PFSK-1 (cell line): ENCODE measurements around the gene NOL4L.

ENCODE experiments used
- TAF1 ChIP-seq: IDR thresholded peaks from 2 replicates; pipeline ENCODE4 v1.6.1; 2012; ENCODE audit warnings: low read length, control low read depth, borderline replicate concordance; ENCODE audit not compliant: insufficient read depth
- TF ChIP-seq, protein P1 (sequence below), 2 experiments: IDR thresholded peaks; 2 replicates each; pipeline versions ENCODE4 v1.6.1 to v1.8.0; 2011 to 2012; ENCODE audit warnings: low read depth in 2 of 2, low read length in 2 of 2, control low read depth in 1 of 2, inconsistent platforms in 1 of 2, mild to moderate bottlenecking in 1 of 2, moderate library complexity in 1 of 2; ENCODE audit not compliant: insufficient read depth in 1 of 2

DNA sequence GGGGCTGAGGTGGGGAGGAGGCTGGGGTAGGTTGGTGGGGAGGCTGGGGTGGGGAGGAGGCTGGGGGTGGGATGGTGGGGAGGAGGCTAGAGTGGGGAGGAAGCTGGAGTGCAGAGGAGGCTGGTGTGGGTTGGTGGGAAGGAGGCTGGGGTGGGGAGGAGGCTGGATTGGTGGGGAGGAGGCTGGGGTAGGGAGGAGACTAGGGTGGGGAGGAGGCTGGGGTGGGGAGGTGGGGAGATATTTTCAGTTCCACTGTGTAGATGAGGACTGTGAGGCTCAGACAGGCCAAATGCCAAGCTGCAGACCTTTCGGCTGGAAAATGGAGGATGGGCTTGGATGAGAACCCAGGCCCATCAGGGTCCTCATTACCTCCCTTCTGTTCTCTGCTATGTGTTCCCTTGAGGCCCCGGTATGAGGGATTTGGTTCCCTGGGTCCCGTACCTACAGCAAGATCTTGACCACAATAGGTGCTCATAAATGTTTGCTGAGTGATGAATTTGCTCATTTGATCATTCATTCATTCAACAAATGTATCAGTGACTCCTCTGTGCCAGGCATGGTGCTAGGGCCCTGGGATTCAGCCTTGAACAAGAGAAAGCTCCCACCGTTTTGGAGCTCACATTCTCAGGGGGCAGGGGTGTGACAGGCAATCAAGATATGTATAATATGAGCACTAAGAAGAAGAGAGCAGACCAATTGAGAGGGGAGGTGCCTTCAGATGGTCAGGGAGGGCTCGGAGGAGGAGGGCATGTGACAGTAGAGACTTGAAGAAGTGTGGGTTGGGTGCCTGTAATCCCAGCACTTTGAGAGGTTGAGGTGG, 36.1 kb upstream of the NOL4L start:
- no peak for TF ChIP-seq TAF1
- TF ChIP-seq, protein P1, sequence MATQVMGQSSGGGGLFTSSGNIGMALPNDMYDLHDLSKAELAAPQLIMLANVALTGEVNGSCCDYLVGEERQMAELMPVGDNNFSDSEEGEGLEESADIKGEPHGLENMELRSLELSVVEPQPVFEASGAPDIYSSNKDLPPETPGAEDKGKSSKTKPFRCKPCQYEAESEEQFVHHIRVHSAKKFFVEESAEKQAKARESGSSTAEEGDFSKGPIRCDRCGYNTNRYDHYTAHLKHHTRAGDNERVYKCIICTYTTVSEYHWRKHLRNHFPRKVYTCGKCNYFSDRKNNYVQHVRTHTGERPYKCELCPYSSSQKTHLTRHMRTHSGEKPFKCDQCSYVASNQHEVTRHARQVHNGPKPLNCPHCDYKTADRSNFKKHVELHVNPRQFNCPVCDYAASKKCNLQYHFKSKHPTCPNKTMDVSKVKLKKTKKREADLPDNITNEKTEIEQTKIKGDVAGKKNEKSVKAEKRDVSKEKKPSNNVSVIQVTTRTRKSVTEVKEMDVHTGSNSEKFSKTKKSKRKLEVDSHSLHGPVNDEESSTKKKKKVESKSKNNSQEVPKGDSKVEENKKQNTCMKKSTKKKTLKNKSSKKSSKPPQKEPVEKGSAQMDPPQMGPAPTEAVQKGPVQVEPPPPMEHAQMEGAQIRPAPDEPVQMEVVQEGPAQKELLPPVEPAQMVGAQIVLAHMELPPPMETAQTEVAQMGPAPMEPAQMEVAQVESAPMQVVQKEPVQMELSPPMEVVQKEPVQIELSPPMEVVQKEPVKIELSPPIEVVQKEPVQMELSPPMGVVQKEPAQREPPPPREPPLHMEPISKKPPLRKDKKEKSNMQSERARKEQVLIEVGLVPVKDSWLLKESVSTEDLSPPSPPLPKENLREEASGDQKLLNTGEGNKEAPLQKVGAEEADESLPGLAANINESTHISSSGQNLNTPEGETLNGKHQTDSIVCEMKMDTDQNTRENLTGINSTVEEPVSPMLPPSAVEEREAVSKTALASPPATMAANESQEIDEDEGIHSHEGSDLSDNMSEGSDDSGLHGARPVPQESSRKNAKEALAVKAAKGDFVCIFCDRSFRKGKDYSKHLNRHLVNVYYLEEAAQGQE (IDR thresholded peaks at IDR 0.05; ENCODE audit: insufficient read depth in 1 of 2, low read depth in 2 of 2, low read length in 2 of 2): no peak
